Suprapubic skin (tissue), 4 donors: ENCODE data around the gene CDH13. TPM values are rescaled to one million over a fixed set of nuclear protein-coding genes. Genes with fewer than 3 reads are reported as not detected.
A peak's percentile ranks its signal among the peaks of the same experiment; 100 is the strongest.

ENCODE experiments used
- DNase-seq, 2 donors: peaks; one replicate each; pipeline ENCODE4 v3.0.0-alpha.2; 2019; ENCODE audit warnings: low spot score in 2 of 2
- H3K27ac ChIP-seq: fragments of 200-600 bp; sonication (generic); one replicate; pipeline ENCODE4 v1.5.1; 2019
- H3K27me3 ChIP-seq: fragments of 200-600 bp; sonication (generic); one replicate; pipeline ENCODE4 v1.5.1; 2019
- H3K36me3 ChIP-seq: fragments of 200-600 bp; sonication (generic); one replicate; pipeline ENCODE4 v1.5.1; 2019
- H3K4me1 ChIP-seq: fragments of 200-600 bp; sonication (generic); one replicate; pipeline ENCODE4 v1.5.1; 2019
- H3K4me3 ChIP-seq: fragments of 200-600 bp; sonication (generic); one replicate; pipeline ENCODE4 v1.5.1; 2019; ENCODE audit warnings: mild to moderate bottlenecking
- H3K9me3 ChIP-seq: fragments of 200-600 bp; sonication (generic); one replicate; pipeline ENCODE4 v1.5.1; 2019
- CTCF ChIP-seq, 2 donors: fragments of 200-600 bp in 1 of 2; fragments of 450-650 bp in 1 of 2; sonication (generic) in 1 of 2; IDR thresholded peaks; one replicate each; pipeline ENCODE4 v1.5.1; 2016 to 2019; ENCODE audit warnings: antibody characterized with exemption in 2 of 2, mild to moderate bottlenecking in 1 of 2, moderate library complexity in 1 of 2
- EP300 ChIP-seq: sonication (generic); formaldehyde crosslinking; IDR thresholded peaks from one replicate; pipeline ENCODE4 v1.6.1; 2017; ENCODE audit warnings: antibody characterized with exemption
- POLR2A ChIP-seq, 2 donors: fragments of 450-650 bp; IDR thresholded peaks; one replicate each; pipeline ENCODE4 v1.6.1; 2017; ENCODE audit warnings: antibody characterized with exemption in 2 of 2, mild to moderate bottlenecking in 2 of 2, moderate library complexity in 2 of 2
- POLR2AphosphoS5 ChIP-seq, 3 donors: sonication (generic); formaldehyde crosslinking; IDR thresholded peaks; one replicate each; pipeline ENCODE4 v1.6.1; 2017; ENCODE audit warnings: antibody characterized with exemption in 3 of 3
- WGBS: methylation state at CpG from one replicate; pipeline ENCODE4 v1.1.5; 2018; 5-methylcytosine and 5-hydroxymethylcytosine counted together
- total RNA-seq, 4 donors: library from RNA; depleted of rRNA; stranded (reverse); fragments of >200 nt; gene quantifications; one replicate each; pipeline ENCODE4 v1.1.0, GENCODE V29; 2016

Gene CDH13
- total RNA-seq, 4 donors from 2014 or later, result 90.4 to 176 (median 139) TPM

GRCh38 chr16:83335076-83335475 is 708.3 kb downstream of the CDH13 start:
- Histone ChIP-seq H3K4me1 (no peaks in the 10 kb centered on the region), H3K9me3 (no peaks in the 10 kb centered on the region), H3K27me3 (no peaks in the 10 kb centered on the region), H3K4me3 (no peak overlapping the region), H3K27ac (no peak overlapping the region), H3K36me3 (no peaks in the 10 kb centered on the region)
- TF ChIP-seq POLR2AphosphoS5 (IDR thresholded peaks at IDR 0.05), result no peak
- TF ChIP-seq EP300, result no peak
- TF ChIP-seq CTCF (IDR thresholded peaks at IDR 0.05), result no peak
- TF ChIP-seq POLR2A (IDR thresholded peaks at IDR 0.05), result no peak
- 82% methylated on average over 2 of the region's 2 CpGs for WGBS
- no peak for DNase-seq

- TF ChIP-seq POLR2A (IDR thresholded peaks at IDR 0.05) (no peak), CTCF (IDR thresholded peaks at IDR 0.05) (no peak), EP300 (no peak), POLR2AphosphoS5 (IDR thresholded peaks at IDR 0.05) (no peak)
- H3K27ac ChIP-seq, result peak overlapping the region; percentile 72
Observed at GRCh38 chr16:83336603-83337002, 709.8 kb downstream of the CDH13 start.

GRCh38 chr16:83338138-83338537 is 711.4 kb downstream of the CDH13 start:
- H3K27me3 ChIP-seq, result no peaks in the 10 kb centered on the region
- H3K36me3 ChIP-seq, result no peaks in the 10 kb centered on the region
- no peak overlapping the region for H3K27ac ChIP-seq
- no peak for DNase-seq
- WGBS, result 83% methylated on average over 3 of the region's 3 CpGs
- H3K4me3 ChIP-seq, result no peak overlapping the region
- no peaks in the 10 kb centered on the region for H3K4me1 ChIP-seq
- H3K9me3 ChIP-seq, result no peaks in the 10 kb centered on the region
- no peak for TF ChIP-seq CTCF (IDR thresholded peaks at IDR 0.05)

More at GRCh38 chr16:83336603-83337002, 709.8 kb downstream of the CDH13 start:
- H3K4me1 ChIP-seq, result no peaks in the 10 kb centered on the region
- no peak overlapping the region for H3K4me3 ChIP-seq
- WGBS, result 59% methylated on average over 3 of the region's 3 CpGs
- H3K36me3 ChIP-seq, result no peaks in the 10 kb centered on the region
- no peak for DNase-seq
- H3K27me3 ChIP-seq, result no peaks in the 10 kb centered on the region
- H3K9me3 ChIP-seq, result no peaks in the 10 kb centered on the region

- TF ChIP-seq CTCF (IDR thresholded peaks at IDR 0.05) (no peak), POLR2AphosphoS5 (IDR thresholded peaks at IDR 0.05) (no peak), POLR2A (IDR thresholded peaks at IDR 0.05) (no peak), EP300 (no peak)
Observed at GRCh38 chr16:83338941-83339340, 712.2 kb downstream of the CDH13 start.

GRCh38 chr16:83343935-83344366 is 717.2 kb downstream of the CDH13 start:
- TF ChIP-seq CTCF (IDR thresholded peaks at IDR 0.05) (no peak), POLR2AphosphoS5 (IDR thresholded peaks at IDR 0.05) (no peak), POLR2A (IDR thresholded peaks at IDR 0.05) (no peak), EP300 (no peak)
- Histone ChIP-seq H3K36me3 (no peaks in the 10 kb centered on the region), H3K4me3 (no peak overlapping the region), H3K27me3 (no peaks in the 10 kb centered on the region), H3K9me3 (no peaks in the 10 kb centered on the region), H3K4me1 (no peaks in the 10 kb centered on the region), H3K27ac (peak overlapping the region; percentile 74)
- WGBS, result 72% methylated on average over 8 of the region's 8 CpGs
- no peak for DNase-seq

More at GRCh38 chr16:83338941-83339340, 712.2 kb downstream of the CDH13 start:
- Histone ChIP-seq H3K27me3 (no peaks in the 10 kb centered on the region), H3K9me3 (no peaks in the 10 kb centered on the region), H3K4me1 (no peaks in the 10 kb centered on the region), H3K27ac (no peak overlapping the region), H3K36me3 (no peaks in the 10 kb centered on the region), H3K4me3 (no peak overlapping the region)
- DNase-seq, result no peak
- 72% methylated on average over 2 of the region's 2 CpGs for WGBS
